Central memory CD8-positive, alpha-beta T cell (primary cell): ENCODE results near the gene ABHD17A.
"Not testable (repeated sequence)": the region's sequence is repeated elsewhere in the genome, so short reads cannot be mapped to it uniquely, and the experiment has no call there.

Source experiments
- ATAC-seq: fragments of 150-1000 bp; cut with Tn5 transposase; replicated peaks from 2 replicates; pipeline ENCODE4 v1.10.0; 2022; ENCODE audit warnings: mild to moderate bottlenecking, moderate FRiP score, moderate number of reproducible peaks; ENCODE audit not compliant: poor library complexity, severe bottlenecking; ENCODE audit errors: extremely low read depth
- DNase-seq, 2 donors: peaks; one replicate each; pipeline ENCODE4 v3.0.0; 2021; ENCODE audit warnings: low spot score in 2 of 2
- H3K27ac Mint-ChIP-seq: one replicate; pipeline ENCODE4 v1.8.0; 2022; ENCODE audit warnings: low read depth, mild to moderate bottlenecking, moderate library complexity, mixed read lengths
- H3K27me3 Mint-ChIP-seq: one replicate; pipeline ENCODE4 v1.8.0; 2022; ENCODE audit warnings: mixed read lengths
- H3K36me3 Mint-ChIP-seq: one replicate; pipeline ENCODE4 v1.8.0; 2022; ENCODE audit warnings: mild to moderate bottlenecking, moderate library complexity, mixed read lengths; ENCODE audit not compliant: insufficient read depth
- H3K4me1 Mint-ChIP-seq: one replicate; pipeline ENCODE4 v1.8.0; 2022; ENCODE audit warnings: mixed read lengths
- H3K4me3 Mint-ChIP-seq: one replicate; pipeline ENCODE4 v1.8.0; 2022; ENCODE audit warnings: mild to moderate bottlenecking, moderate library complexity, mixed read lengths
- H3K9me3 Mint-ChIP-seq: one replicate; pipeline ENCODE4 v1.8.0; 2022; ENCODE audit warnings: mixed read lengths

ABHD17A gene

DNA sequence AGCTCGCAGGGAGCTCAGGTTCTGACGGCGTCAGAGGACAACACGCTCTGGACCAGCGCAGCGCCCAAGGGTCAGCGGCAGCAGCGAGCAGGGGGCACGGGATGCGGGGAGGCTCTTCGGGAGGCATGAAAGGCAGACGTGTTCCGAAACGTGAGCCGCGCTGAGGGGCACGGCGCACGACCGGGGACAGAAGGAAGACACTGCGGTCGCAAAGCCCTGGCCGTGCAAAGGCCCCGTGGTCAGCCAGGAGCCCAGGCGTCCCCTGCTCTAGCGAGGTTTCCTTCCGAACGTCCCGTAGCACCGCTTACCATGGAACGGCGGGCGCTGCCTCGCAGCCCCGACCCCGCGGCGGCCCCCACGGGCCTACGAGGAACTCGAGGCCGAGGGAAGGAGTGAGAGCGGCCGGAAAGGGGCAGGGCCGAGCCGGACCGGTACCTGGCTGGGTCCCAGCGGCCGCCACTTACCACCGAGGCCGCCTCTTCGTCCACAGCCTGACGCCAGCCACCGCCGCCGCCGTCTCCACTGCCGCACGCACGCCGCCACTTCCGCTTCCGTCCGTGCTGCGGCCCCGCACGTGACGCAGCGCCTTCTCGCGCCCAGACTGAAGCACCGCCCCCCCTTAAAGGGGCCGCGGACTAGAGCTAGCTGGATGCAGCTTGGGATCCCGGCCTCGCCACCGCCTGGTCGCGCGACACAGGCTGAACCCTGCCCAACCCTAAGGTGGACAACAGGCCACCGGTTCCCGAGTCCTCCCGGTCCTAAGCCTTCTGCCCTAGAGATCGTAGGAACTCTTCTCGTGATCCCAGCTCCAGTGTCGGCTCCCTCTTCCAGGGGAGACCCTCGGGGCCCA is 9.4 kb downstream of the ABHD17A start:
- ATAC-seq (peak; percentile 90), DNase-seq (peak; percentile 69 to 77)
- Mint-ChIP-seq H3K27me3 (no peaks in the 10 kb centered on the region), H3K36me3 (peaks cover 37% of the 10 kb centered on the region), H3K27ac (peak overlapping the region; percentile 97), H3K9me3 (no peaks in the 10 kb centered on the region), H3K4me3 (peak overlapping the region; percentile 99), H3K4me1 (peaks cover 26% of the 10 kb centered on the region)

DNA sequence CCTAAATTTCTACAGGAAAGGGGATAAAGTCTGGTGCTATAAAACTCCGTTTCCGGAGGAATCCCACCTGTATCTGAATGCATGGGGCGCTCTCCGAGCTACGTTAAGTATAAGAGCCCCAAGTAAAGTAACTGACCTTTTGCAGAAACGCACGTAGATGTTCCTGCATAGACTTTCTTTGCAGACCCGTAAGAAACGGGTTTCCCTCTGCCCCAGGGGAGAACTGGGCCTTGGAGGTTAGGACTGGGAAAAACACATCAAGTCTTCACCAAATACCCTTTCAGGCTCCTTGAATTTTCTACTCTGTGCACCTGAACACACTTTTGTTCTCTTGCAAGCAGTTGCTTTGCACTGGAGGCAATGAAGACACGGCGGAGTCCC is 10.0 kb downstream of the ABHD17A start:
- not testable (repeated sequence) for ATAC-seq, H3K9me3 Mint-ChIP-seq, H3K27me3 Mint-ChIP-seq, DNase-seq
- Mint-ChIP-seq H3K36me3 (peaks cover 35% of the 10 kb centered on the region), H3K4me3 (peak overlapping the region; percentile 99), H3K27ac (peak overlapping the region; percentile 97), H3K4me1 (peaks cover 26% of the 10 kb centered on the region)

DNA sequence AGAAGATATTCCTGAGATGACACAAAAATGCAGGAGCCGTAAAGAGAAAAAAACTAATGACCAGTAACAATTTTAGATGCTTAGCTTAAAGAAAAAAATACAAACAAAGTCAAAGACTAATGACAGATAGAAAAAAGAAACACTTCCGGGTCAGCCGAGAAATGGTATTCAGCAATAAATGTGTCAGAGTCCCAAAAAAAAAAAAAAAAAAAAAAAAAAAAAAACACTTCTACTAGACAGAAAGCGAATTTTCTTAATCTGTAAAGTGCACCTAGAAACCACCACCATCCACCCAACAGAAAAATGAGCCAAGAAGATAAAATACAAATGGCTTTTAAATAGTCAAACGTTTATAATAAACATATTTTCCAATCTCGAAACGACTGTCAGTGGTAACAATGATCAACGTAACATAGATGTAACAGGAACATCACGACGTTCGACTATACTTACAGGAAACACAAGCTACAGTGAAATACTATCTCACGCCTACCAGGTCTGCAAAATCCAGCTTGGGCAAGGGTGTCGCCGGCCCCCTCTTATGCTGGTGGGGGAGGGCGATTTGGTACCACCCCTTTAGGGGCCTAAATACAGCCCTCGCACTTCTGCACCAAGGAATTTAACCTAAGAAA is 10.6 kb downstream of the ABHD17A start:
- Mint-ChIP-seq H3K27me3 (no peaks in the 10 kb centered on the region), H3K4me3 (peak overlapping the region; percentile 99), H3K9me3 (no peaks in the 10 kb centered on the region), H3K4me1 (peaks cover 26% of the 10 kb centered on the region), H3K36me3 (peaks cover 35% of the 10 kb centered on the region), H3K27ac (peak overlapping the region; percentile 97)
- peak; percentile 52 for ATAC-seq
- DNase-seq = no peak

DNA sequence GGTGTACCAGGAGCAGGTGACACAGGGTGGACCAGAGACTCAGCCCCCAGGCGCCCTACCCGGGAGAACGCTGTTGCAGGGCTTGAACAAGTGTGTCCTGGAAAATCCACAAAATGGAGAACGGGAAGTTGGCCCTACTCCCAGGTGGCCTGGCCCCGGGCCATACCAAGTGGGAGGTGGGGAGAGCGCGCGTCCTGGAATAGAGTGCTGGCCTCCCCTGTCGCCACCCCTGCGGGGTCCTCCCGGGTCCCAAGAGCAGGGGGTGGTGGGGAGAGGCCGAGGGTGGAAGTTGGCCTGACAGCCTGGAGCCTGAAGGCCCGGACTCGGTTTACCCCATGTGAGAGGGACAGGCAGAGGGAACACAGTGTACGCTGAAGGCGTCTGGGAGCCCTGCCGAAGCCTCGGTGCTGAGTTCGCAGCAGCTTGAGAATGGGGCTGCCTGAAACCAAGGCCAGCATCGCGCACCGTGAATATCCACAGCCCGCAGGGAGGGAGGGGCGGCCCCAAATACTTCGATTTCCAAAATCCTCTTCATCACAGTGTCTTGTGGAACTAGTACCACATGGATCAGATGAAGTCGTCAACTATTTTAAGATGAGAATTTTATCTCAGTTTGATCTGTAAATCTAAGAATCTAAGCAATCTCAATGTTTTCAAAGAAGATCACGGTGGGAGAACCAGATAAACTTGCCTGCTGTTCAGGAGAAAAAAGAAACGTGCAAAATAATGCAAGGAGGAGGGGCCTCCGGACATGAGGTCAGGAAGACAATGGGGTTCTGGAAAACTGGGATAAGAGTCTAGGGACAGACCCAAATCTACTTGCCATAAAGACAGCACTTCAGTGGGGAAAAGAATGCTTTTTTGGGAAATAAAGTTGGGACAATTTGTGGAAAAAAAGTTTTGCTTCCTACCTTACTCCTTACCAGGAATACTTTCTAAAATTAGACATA is 11.5 kb downstream of the ABHD17A start:
- Mint-ChIP-seq H3K36me3 (peaks cover 35% of the 10 kb centered on the region), H3K9me3 (no peaks in the 10 kb centered on the region), H3K27me3 (no peaks in the 10 kb centered on the region), H3K4me3 (peak overlapping the region; percentile 99), H3K27ac (peak overlapping the region; percentile 97), H3K4me1 (peaks cover 26% of the 10 kb centered on the region)
- DNase-seq = no peak
- ATAC-seq = no peak

DNA sequence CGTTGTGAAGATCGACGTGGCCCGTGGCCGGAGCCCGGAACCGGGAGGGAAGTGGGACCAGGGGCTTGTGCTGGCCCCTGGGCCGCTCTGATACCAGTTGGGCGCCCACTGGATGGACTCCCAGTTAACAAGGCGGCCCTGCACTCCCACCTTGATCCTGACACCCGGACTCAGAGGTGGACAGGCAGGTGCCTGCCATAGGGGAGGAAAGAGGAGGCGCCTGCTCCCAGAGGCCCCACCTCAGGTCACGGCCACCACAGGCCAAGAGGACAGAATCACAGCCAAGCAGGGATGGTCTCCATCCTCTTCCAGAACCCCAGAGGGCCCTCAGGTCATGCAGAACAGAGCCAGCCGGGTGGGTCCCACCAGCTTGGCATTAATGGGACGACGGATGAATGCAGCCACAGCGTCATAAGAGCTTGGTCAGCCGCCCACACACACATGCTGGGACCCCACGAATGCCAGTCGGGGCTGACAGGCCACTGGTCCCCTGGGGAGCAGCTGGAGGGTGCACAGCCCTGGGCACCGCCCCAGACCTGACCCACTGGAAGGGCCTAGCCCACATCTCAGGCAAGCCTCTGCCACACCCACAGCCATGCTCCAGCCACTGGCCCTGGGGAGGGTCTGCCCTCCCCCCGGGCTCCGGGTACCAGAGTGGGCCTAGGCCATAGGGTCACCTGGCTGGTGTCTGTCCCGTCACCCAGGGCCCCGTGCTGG is 12.3 kb downstream of the ABHD17A start:
- Mint-ChIP-seq H3K4me1 (peaks cover 26% of the 10 kb centered on the region), H3K9me3 (no peaks in the 10 kb centered on the region), H3K27ac (no peak overlapping the region), H3K27me3 (no peaks in the 10 kb centered on the region), H3K4me3 (peak overlapping the region; percentile 99), H3K36me3 (peaks cover 36% of the 10 kb centered on the region)
- no peak for DNase-seq
- ATAC-seq = no peak

DNA sequence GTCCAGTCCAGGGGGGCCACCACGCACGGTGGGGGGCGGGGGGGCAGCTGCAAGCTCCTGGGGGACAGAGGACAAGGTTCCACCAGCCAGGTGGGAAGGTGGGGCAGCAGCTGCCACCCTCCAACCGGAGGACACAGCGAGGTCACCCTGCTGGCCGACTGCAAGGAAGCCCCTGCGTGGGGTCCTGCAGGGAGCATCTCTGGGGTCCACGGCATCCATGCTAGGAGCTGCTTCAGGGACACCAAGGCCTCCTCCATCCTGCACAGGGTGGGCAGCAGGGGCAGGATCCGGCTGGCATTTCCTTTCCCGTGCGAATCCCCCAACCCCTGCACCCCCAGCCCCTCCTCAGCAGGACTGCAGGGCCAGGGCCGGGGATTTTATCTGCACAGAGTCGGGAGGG is 13.7 kb downstream of the ABHD17A start:
- Mint-ChIP-seq H3K4me1 (peaks cover 26% of the 10 kb centered on the region), H3K27ac (no peak overlapping the region), H3K9me3 (no peaks in the 10 kb centered on the region), H3K36me3 (peaks cover 33% of the 10 kb centered on the region), H3K27me3 (no peaks in the 10 kb centered on the region), H3K4me3 (no peak overlapping the region)
- DNase-seq (no peak), ATAC-seq (no peak)

DNA sequence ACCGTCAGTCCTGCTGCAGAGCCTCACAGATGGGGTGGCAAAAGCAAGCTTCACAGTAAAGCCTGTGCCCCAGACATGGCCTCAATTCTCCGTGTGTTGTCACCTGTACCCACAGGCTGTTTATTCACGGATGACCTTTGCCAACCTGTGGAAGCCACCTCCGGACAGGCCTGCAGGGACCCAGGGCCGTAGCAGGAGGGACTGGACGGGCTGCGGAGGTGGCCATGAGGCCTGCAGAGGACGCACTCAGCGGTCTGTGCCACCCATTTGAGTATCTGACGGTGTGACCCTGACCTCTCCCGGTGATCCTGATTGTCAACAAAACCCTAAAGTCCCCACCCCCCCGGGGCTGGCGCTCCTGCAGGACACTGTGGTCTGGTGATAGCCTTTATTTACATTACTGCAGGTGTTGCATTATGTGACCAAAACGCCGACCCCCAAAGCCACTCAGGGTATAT is 14.1 kb downstream of the ABHD17A start:
- Mint-ChIP-seq H3K4me3 (no peak overlapping the region), H3K9me3 (no peaks in the 10 kb centered on the region), H3K36me3 (peaks cover 29% of the 10 kb centered on the region), H3K4me1 (peaks cover 22% of the 10 kb centered on the region), H3K27ac (no peak overlapping the region), H3K27me3 (no peaks in the 10 kb centered on the region)
- ATAC-seq (no peak), DNase-seq (no peak)

DNA sequence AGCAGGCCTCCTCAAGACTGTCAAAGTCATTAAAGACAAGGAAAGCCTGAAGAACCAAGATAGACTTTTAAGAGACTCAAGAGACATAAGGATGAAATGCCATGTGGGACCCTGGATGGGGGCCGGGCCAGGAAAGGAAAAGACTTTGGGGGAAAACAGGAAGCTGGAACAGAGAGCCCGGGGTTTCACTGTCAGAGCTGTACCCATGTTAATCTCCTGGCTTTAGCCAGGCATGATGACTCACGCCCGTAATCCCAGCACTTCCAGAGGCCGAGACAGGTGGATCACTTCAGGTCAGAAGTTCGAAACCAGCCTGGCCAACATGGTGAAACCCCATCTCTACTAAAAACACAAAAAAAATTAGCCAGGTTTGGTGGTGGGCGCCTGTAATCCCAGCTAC is 16.3 kb downstream of the ABHD17A start:
- peaks cover 2% of the 10 kb centered on the region for H3K4me1 Mint-ChIP-seq
- H3K27me3 Mint-ChIP-seq = no peaks in the 10 kb centered on the region
- H3K36me3 Mint-ChIP-seq = peaks cover 19% of the 10 kb centered on the region
- H3K9me3 Mint-ChIP-seq = no peaks in the 10 kb centered on the region
- H3K27ac Mint-ChIP-seq = no peak overlapping the region
- ATAC-seq = no peak
- H3K4me3 Mint-ChIP-seq = no peak overlapping the region
- no peak for DNase-seq

DNA sequence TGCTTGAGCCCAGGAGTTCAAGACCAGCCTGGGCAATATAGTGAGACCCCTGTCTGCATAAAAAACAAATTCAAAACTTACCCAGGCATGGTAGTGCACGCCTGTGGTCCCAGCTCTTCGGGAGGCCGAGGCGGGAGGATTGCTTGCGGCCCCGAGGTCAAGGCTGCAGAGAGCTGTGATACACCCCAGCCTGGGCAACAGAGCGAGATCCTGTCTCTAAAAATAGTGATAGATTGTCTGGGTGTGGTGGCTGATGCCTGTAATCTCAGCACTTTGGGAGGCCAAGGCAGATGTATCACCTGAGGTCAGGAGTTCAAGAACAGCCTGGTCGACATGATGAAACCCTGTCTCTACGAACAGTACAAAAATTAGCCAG is 18.0 kb downstream of the ABHD17A start:
- Mint-ChIP-seq H3K36me3 (peaks cover 14% of the 10 kb centered on the region), H3K9me3 (no peaks in the 10 kb centered on the region), H3K4me3 (no peak overlapping the region), H3K27ac (no peak overlapping the region), H3K4me1 (peaks cover 3% of the 10 kb centered on the region), H3K27me3 (no peaks in the 10 kb centered on the region)
- ATAC-seq = no peak
- no peak for DNase-seq

DNA sequence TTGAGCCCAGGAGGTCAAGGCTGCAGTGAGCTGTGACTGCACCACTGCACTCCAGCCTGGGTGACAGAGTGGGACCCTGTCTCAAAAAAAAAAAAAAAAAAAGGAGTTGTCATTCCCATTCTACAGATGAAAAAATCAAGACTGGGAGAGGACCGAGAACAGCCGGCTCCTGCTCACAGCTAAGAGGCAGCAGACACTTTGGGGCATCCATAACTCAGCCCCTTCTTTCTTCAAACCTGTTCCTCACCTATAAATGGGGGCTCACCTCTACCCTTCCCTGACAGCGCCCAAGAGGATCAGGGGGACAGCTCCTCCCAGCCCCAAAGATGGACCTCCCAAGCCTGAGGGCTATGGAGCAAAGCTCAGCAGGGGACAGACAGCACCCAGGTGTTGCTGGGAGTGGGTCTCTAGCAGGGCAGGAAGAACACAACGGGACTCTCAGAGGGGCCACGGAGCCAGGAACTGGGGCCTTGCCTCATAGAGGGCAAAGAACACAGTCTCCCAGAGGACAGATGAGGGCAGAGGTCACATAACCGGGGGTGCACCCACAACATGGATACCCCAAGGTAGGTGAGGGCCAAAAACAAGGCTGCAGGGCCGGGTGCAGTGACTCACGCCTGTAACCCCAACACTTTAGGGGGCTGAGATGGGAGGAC is 18.5 kb downstream of the ABHD17A start:
- no peak for ATAC-seq
- peaks cover 8% of the 10 kb centered on the region for H3K4me1 Mint-ChIP-seq
- H3K4me3 Mint-ChIP-seq = no peak overlapping the region
- H3K27me3 Mint-ChIP-seq = no peaks in the 10 kb centered on the region
- H3K36me3 Mint-ChIP-seq = peaks cover 14% of the 10 kb centered on the region
- H3K9me3 Mint-ChIP-seq = no peaks in the 10 kb centered on the region
- DNase-seq = no peak
- H3K27ac Mint-ChIP-seq = no peak overlapping the region

DNA sequence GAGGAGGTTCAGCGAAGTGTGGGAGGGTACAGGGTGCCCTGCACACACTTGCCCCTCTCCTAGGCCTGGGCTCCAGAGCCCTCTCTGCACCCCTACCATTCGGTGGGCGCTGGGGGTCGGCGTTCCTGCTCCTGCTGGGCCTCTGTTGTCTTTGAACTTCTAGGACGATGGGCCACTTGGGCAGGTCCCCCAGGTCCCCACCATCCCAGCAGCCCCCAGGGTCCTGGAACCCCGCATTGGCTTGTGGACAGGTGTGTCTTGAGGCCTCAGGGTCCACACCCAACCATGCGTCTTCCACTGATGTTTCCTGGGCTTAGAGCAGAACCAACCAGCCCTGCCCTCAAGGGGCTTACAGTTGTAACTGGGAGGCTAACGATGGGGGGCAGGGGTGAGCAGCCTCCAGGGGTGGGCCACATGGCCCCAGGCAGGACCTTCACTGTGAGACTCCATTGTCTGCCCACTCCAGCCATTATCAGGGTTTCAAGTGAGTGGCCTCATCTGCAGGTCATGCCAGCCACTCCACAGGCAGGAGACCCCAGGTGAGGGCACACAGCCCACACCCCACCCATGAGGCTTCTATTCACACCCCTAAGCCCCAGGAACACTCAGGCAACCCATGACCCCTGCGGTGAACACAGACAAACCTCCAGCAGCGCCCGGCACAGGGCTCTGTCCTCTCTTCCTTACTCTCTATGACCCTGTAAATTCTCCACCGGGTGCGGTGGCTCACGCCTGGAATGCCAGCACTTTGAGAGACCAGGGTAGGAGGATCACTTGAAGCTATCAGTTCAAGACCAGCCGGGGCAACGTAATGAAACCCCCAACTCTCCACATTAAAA is 19.9 kb downstream of the ABHD17A start:
- no peak for ATAC-seq
- H3K9me3 Mint-ChIP-seq = no peaks in the 10 kb centered on the region
- peaks cover 15% of the 10 kb centered on the region for H3K36me3 Mint-ChIP-seq
- DNase-seq = no peak
- H3K4me1 Mint-ChIP-seq = peaks cover 17% of the 10 kb centered on the region
- peak overlapping the region; percentile 67 for H3K4me3 Mint-ChIP-seq
- peak overlapping the region; percentile 16 for H3K27ac Mint-ChIP-seq
- no peaks in the 10 kb centered on the region for H3K27me3 Mint-ChIP-seq
